Hepatocyte (in vitro differentiated cells): ENCODE data around the gene PTPN20. TPM values are rescaled to one million over a fixed set of nuclear protein-coding genes. Genes with fewer than 3 reads are reported as not detected.

ENCODE experiments used
- DNase-seq: peaks from one replicate; pipeline ENCODE4 v3.0.0-alpha.2; 2016; ENCODE audit warnings: low spot score
- H2AFZ ChIP-seq: fragments of 200-600 bp; sonication (generic); 2 replicates; pipeline ENCODE4 v1.6.0; 2016; ENCODE audit warnings: antibody characterized with exemption, mild to moderate bottlenecking
- H3K27ac ChIP-seq: fragments of 200-600 bp; sonication (generic); 2 replicates; pipeline ENCODE4 v1.5.1; 2016; ENCODE audit warnings: mild to moderate bottlenecking
- H3K27me3 ChIP-seq: fragments of 200-600 bp; sonication (generic); 2 replicates; pipeline ENCODE4 v1.6.1; 2016
- H3K36me3 ChIP-seq: fragments of 200-600 bp; sonication (generic); replicated peaks from 2 replicates; pipeline ENCODE4 v1.5.1; 2016; ENCODE audit warnings: low read depth; ENCODE audit not compliant: insufficient read depth
- H3K4me1 ChIP-seq: fragments of 200-600 bp; sonication (generic); 2 replicates; pipeline ENCODE4 v1.5.1; 2016; ENCODE audit warnings: mild to moderate bottlenecking, moderate library complexity; ENCODE audit not compliant: insufficient read depth
- H3K4me2 ChIP-seq: fragments of 200-600 bp; sonication (generic); 2 replicates; pipeline ENCODE4 v1.6.0; 2016
- H3K4me3 ChIP-seq: fragments of 200-600 bp; sonication (generic); 2 replicates; pipeline ENCODE4 v1.5.1; 2016; ENCODE audit warnings: mild to moderate bottlenecking
- H3K79me2 ChIP-seq: fragments of 200-600 bp; sonication (generic); 2 replicates; pipeline ENCODE4 v1.6.0; 2017; ENCODE audit warnings: mild to moderate bottlenecking
- H3K9me2 ChIP-seq: fragments of 200-600 bp; sonication (generic); replicated peaks from 2 replicates; pipeline ENCODE4 v1.6.0; 2017; ENCODE audit warnings: mild to moderate bottlenecking; ENCODE audit not compliant: insufficient read depth
- H3K9me3 ChIP-seq: fragments of 200-600 bp; sonication (generic); 2 replicates; pipeline ENCODE4 v1.5.1; 2016; ENCODE audit warnings: low read depth, mild to moderate bottlenecking
- H4K20me1 ChIP-seq: fragments of 200-600 bp; sonication (generic); 2 replicates; pipeline ENCODE4 v1.6.0; 2016; ENCODE audit warnings: mild to moderate bottlenecking; ENCODE audit not compliant: insufficient read depth, poor library complexity, severe bottlenecking
- CTCF ChIP-seq: fragments of 200-600 bp; sonication (generic); IDR thresholded peaks from 2 replicates; pipeline ENCODE4 v1.5.1; 2016; ENCODE audit warnings: antibody characterized with exemption, mild to moderate bottlenecking; ENCODE audit not compliant: poor library complexity
- EZH2 ChIP-seq: fragments of 200-600 bp; sonication (generic); IDR thresholded peaks from 2 replicates; pipeline ENCODE4 v1.6.1; 2016; ENCODE audit warnings: antibody characterized with exemption, mild to moderate bottlenecking, borderline replicate concordance
- EZH2phosphoT487 ChIP-seq: fragments of 200-600 bp; sonication (generic); IDR thresholded peaks from one replicate; pipeline ENCODE4 v1.6.1; 2018; ENCODE audit warnings: antibody characterized with exemption, mild to moderate bottlenecking, low read depth, moderate library complexity; ENCODE audit not compliant: unreplicated experiment, severe bottlenecking
- WGBS: methylation state at CpG from one replicate; pipeline ENCODE4 v1.1.6; 2016; ENCODE audit warnings: low lambda C conversion rate; ENCODE audit errors: missing lambda C conversion rate; 5-methylcytosine and 5-hydroxymethylcytosine counted together
- polyA plus RNA-seq: library from polyadenylated mRNA; unstranded; fragments of >200 nt; fragmentation: Nextera tagmentation; extraction: Ambion mirVana; gene quantifications from 2 replicates; pipeline ENCODE4 v1.2.1, GENCODE V29; 2016
- total RNA-seq: library from RNA; depleted of rRNA; stranded (reverse); fragments of >200 nt; gene quantifications from 2 replicates; pipeline ENCODE4 v1.2.3, GENCODE V29; 2014

The PTPN20 gene
- total and polyA plus RNA-seq, 2 experiments from 2014 or later: 0.60 TPM; not detected in 1

GRCh38 chr10:47024046-47024322 is 112.8 kb downstream of the PTPN20 start:
- Histone ChIP-seq H3K9me2 (no peaks in the 10 kb centered on the region), H3K4me1 (no peaks in the 10 kb centered on the region), H3K4me3 (no peak overlapping the region), H3K27ac (no peak overlapping the region), H3K36me3 (no peaks in the 10 kb centered on the region), H3K79me2 (no peaks in the 10 kb centered on the region), H2AFZ (no peak overlapping the region), H3K27me3 (no peaks in the 10 kb centered on the region), H4K20me1 (no peaks in the 10 kb centered on the region), H3K4me2 (no peak overlapping the region), H3K9me3 (no peaks in the 10 kb centered on the region)
- DNase-seq: no peak
- no peak for TF ChIP-seq EZH2
- 83% methylated on average over 1 of the region's 1 CpG for WGBS

- no peaks in the 10 kb centered on the region for H3K9me2 ChIP-seq
- H3K9me3 ChIP-seq: no peaks in the 10 kb centered on the region
- no peaks in the 10 kb centered on the region for H4K20me1 ChIP-seq
- H3K4me2 ChIP-seq: no peak overlapping the region
- no peaks in the 10 kb centered on the region for H3K4me1 ChIP-seq
- peak; percentile 81 for DNase-seq
- H2AFZ ChIP-seq: no peak overlapping the region
- H3K27ac ChIP-seq: no peak overlapping the region
- H3K27me3 ChIP-seq: no peaks in the 10 kb centered on the region
- no peaks in the 10 kb centered on the region for H3K36me3 ChIP-seq
- WGBS: 23% methylated on average over 9 of the region's 9 CpGs
- TF ChIP-seq EZH2phosphoT487 (no peak), CTCF (peak; percentile 80), EZH2 (no peak)
- no peak overlapping the region for H3K4me3 ChIP-seq
- no peaks in the 10 kb centered on the region for H3K79me2 ChIP-seq
These were observed 113.4 kb downstream of the PTPN20 start for GRCh38 chr10:47024399-47025252.

- WGBS: 81% methylated on average over 4 of the region's 4 CpGs
- Histone ChIP-seq H3K79me2 (no peaks in the 10 kb centered on the region), H3K4me2 (no peak overlapping the region), H3K9me3 (no peaks in the 10 kb centered on the region), H3K27ac (no peak overlapping the region), H3K4me1 (no peaks in the 10 kb centered on the region), H2AFZ (no peak overlapping the region), H3K9me2 (no peaks in the 10 kb centered on the region), H4K20me1 (no peaks in the 10 kb centered on the region), H3K4me3 (no peak overlapping the region), H3K36me3 (no peaks in the 10 kb centered on the region), H3K27me3 (no peaks in the 10 kb centered on the region)
- DNase-seq: no peak
- TF ChIP-seq EZH2: no peak
- no peak for TF ChIP-seq EZH2phosphoT487
- no peak for TF ChIP-seq CTCF
These were observed 114.0 kb downstream of the PTPN20 start for GRCh38 chr10:47025253-47025539.

GRCh38 chr10:47025540-47026300 is 114.5 kb downstream of the PTPN20 start:
- Histone ChIP-seq H3K4me3 (no peak overlapping the region), H3K36me3 (no peaks in the 10 kb centered on the region), H4K20me1 (no peaks in the 10 kb centered on the region), H3K4me1 (no peaks in the 10 kb centered on the region), H3K4me2 (no peak overlapping the region), H3K79me2 (no peaks in the 10 kb centered on the region), H2AFZ (no peak overlapping the region), H3K27ac (no peak overlapping the region), H3K9me3 (no peaks in the 10 kb centered on the region), H3K27me3 (no peaks in the 10 kb centered on the region), H3K9me2 (no peaks in the 10 kb centered on the region)
- WGBS: 90% methylated on average over 10 of the region's 10 CpGs
- no peak for DNase-seq
- TF ChIP-seq CTCF (no peak), EZH2phosphoT487 (no peak), EZH2 (no peak)
